Cardiac fibroblast (primary cell): ENCODE results near the gene CCDC3.

Source experiments
- DNase-seq, 2 donors: peaks; one replicate each; pipeline versions ENCODE4 v3.0.0 to v3.0.0-alpha.2; 2010; ENCODE audit warnings: low read depth in 2 of 2
- H3K4me3 ChIP-seq, 2 donors: replicated peaks in 1 of 2; 1 replicate in 1 of 2; 2 replicates in 1 of 2; pipeline ENCODE4 v1.5.1; 2011; ENCODE audit warnings: low read depth in 2 of 2, low read length in 2 of 2, mild to moderate bottlenecking in 2 of 2, moderate library complexity in 1 of 2
- TF ChIP-seq, protein P1 (sequence below): IDR thresholded peaks from one replicate; pipeline ENCODE4 v1.5.1; 2011; ENCODE audit warnings: low read depth, mild to moderate bottlenecking, low read length, inconsistent platforms

CCDC3 gene

DNA sequence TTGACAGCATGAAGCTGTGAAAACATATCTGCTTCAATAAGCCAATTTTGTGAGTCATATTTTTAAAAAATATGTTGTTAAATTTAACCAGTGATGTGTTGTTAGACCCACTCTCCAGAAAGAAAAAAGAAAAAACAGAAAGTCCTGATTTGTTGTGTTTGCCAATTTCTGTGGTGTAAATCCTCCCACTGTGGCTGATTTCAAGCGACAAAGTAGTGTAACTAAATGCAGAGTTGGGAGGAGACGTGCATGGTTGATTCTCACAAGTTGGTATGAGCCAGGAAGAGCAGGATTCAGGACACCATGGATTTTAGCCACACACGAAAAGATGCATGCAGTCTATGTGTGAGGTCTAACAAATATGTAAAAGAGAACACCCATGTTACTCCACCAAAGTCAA, 139.1 kb downstream of the CCDC3 start:
- TF ChIP-seq, protein P1, sequence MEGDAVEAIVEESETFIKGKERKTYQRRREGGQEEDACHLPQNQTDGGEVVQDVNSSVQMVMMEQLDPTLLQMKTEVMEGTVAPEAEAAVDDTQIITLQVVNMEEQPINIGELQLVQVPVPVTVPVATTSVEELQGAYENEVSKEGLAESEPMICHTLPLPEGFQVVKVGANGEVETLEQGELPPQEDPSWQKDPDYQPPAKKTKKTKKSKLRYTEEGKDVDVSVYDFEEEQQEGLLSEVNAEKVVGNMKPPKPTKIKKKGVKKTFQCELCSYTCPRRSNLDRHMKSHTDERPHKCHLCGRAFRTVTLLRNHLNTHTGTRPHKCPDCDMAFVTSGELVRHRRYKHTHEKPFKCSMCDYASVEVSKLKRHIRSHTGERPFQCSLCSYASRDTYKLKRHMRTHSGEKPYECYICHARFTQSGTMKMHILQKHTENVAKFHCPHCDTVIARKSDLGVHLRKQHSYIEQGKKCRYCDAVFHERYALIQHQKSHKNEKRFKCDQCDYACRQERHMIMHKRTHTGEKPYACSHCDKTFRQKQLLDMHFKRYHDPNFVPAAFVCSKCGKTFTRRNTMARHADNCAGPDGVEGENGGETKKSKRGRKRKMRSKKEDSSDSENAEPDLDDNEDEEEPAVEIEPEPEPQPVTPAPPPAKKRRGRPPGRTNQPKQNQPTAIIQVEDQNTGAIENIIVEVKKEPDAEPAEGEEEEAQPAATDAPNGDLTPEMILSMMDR: no peak
- no peak for DNase-seq
- no peak overlapping the region for H3K4me3 ChIP-seq

DNA sequence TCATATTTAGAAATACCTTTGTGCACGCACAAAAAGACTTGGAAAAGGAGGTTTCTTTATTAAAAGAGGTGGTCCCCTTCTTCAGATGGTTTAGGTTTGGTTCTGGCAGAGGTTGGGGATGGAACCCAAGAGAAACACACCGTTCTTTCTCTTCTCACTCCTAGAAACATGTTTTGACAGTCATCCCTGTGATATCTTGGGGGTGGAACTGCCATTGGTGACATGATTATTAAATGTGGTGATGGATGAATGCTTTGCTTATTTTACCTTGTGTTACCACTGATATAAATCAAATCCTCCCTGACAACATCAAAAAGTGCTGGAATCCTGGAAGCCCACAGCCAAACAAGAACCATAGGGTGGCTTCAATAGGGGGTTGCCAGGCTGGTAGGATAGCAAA, 146.5 kb downstream of the CCDC3 start:
- no peak for DNase-seq
- TF ChIP-seq, protein P1: no peak
- no peak overlapping the region for H3K4me3 ChIP-seq

DNA sequence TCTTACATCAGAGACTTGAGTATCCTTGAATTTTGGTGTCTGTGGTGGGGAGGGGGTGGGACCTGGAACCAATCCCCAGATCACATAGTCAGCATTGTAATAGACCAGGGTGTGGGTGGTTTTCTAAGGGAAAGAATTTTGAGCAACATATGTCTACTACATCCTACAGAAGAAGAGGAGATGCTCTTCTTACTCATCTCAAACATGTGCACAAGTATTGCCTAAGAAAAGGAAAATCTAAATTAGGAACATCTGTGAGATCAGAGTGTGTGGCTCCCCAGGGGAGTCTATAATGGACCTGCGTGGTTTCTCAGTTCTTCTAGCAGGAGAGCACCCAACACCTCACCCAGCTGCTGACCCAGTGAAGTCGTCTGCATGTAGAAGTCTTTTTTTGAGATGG, 148.8 kb downstream of the CCDC3 start:
- TF ChIP-seq, protein P1: no peak
- H3K4me3 ChIP-seq: no peak overlapping the region
- no peak for DNase-seq

DNA sequence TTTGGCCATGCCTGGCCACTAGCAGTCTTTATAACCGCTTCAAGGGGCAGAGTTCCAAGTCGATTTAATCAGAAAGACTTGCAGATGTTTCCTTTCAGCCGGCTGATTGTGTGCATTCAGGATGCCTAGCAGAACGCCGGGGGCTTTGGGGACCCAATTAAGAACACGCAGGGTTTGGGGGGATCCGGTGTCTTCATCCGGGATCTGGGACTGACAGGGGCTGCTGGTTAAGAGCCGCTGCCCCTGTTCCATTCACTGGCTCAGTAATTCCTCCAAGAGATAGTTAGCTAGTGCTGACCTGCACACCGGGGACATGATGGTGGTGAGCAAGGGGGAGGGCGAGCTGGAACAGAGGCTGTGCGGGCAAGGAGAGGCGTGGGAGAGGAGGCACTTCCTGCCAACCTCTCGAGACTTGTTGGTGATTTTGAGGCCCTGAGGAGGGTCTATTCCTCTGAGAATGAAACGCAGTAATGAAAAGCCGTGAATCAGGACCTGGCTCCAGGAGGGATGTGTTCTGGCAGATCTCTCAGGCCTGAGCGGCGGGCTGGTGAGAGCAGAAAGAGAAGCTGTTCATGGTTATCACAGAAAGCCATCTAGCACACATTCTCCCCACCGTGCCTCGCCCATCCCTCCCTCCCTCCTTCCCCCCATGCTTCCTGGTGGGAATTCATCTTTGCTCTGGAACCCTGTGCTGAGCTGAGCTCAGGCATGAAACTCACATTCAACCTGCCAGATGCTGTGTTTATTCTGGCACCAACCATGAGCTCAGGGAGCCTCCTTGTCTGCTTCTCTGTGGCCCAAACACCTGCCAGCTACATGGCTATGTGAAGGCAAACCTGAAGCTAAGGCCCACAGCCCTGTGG, 152.0 kb downstream of the CCDC3 start:
- TF ChIP-seq, protein P1: no peak
- H3K4me3 ChIP-seq: no peak overlapping the region
- peak in 1 of 2 donors; percentile 49 for DNase-seq

DNA sequence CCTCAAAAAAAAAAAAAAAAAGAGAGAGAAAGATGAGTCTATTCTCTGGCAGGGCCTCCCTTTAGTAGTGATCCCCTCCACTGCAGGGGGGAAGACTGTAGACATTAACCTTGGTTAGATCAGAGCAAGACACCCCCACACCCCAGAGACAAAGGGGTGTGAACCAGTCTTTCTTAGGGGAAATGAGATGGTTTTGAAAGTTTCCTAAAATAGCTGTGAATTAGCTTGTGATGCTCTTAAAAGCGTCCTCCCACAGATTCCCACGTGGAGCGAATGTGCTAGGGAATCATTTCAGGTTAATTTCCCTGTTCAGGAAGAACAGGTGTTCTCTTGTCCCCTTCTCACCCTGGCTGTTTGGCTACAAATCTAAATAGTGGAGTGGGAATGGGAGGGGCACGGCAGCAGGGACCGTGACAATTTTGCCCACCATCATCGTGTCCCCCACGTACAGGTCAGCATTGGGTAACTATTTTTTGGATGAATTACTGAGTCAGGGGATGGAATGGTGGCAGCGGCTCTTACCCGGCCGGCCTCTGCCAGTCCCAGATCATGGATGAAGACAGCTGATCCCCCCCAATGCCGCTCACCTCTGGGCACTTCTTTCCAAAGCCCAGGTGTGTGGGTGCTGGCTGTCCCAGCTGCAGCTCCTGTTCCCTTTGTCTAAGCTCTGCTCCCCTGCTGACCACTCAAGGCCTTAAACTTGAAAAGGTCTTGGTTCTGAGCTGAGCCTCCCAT, 152.9 kb downstream of the CCDC3 start:
- TF ChIP-seq, protein P1: no peak
- no peak overlapping the region for H3K4me3 ChIP-seq
- no peak for DNase-seq

DNA sequence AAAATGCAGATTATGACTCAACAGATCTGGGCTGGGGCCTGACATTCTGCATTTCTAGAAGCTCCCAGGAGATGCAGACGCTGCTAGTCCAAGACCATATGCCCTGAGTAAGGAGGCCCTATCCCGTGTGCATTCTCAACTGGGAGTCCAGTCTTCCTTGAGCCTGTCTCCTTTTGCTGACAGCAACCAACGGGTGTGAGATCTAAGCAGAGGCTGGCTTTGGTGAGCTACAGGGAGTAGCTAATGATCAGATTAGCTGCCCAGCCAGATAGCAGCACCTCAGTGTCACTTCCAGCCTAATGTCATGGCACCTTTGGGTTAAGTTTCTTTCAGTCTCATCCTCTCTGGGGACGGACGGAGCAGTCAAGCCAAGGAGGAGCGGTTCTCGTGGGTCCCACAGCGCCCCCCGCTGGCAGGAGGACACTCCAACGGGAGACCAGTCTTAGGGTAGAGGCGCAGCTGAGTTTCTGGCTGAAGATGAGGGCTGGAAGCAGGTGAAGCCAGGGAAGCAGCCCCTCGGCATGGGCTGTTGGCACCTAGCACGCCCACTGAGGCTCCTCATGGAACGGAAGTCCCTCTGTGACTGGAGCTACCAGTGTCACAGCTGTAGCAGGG, 154.0 kb downstream of the CCDC3 start:
- no peak overlapping the region for H3K4me3 ChIP-seq
- DNase-seq: no peak
- TF ChIP-seq, protein P1: no peak
